Effector memory CD4-positive, alpha-beta T cell (primary cell): ENCODE data around the gene MRPS15.

Experiments used
- DNase-seq, 3 donors: peaks; one replicate each; pipeline ENCODE4 v3.0.0-alpha.2; 2020
- H3K27ac ChIP-seq: 2 replicates; pipeline ENCODE4 v1.7.0; 2013; ENCODE audit warnings: mild to moderate bottlenecking, low read length, moderate library complexity; ENCODE audit not compliant: insufficient read depth, poor library complexity, severe bottlenecking
- H3K27me3 ChIP-seq: replicated peaks from 2 replicates; pipeline ENCODE4 v1.7.0; 2013; ENCODE audit warnings: mild to moderate bottlenecking, low read length; ENCODE audit not compliant: insufficient read depth, control insufficient read depth, poor library complexity, severe bottlenecking
- H3K36me3 ChIP-seq: 2 replicates; pipeline ENCODE4 v1.7.0; 2013; ENCODE audit warnings: mild to moderate bottlenecking, low read length, moderate library complexity; ENCODE audit not compliant: control insufficient read depth, insufficient read depth
- H3K4me1 ChIP-seq: 2 replicates; pipeline ENCODE4 v1.7.0; 2013; ENCODE audit warnings: low read length, mild to moderate bottlenecking; ENCODE audit not compliant: control insufficient read depth, insufficient read depth, poor library complexity, severe bottlenecking
- H3K4me3 ChIP-seq: 2 replicates; pipeline ENCODE4 v1.7.0; 2013; ENCODE audit warnings: low read length, low read depth, mild to moderate bottlenecking; ENCODE audit not compliant: insufficient read depth, poor library complexity, severe bottlenecking
- H3K9me3 ChIP-seq: 2 replicates; pipeline ENCODE4 v1.7.0; 2013; ENCODE audit warnings: mild to moderate bottlenecking, low read length, moderate library complexity; ENCODE audit not compliant: control insufficient read depth

MRPS15 gene

GRCh38 chr1:36436821-36437220 is 27.4 kb downstream of the MRPS15 start:
- no peaks in the 10 kb centered on the region for H3K36me3 ChIP-seq
- H3K9me3 ChIP-seq = no peaks in the 10 kb centered on the region
- no peak overlapping the region for H3K27ac ChIP-seq
- H3K4me3 ChIP-seq = no peak overlapping the region
- no peaks in the 10 kb centered on the region for H3K4me1 ChIP-seq
- DNase-seq = no peak
- H3K27me3 ChIP-seq = no peaks in the 10 kb centered on the region

- Histone ChIP-seq H3K9me3 (no peaks in the 10 kb centered on the region), H3K27me3 (no peaks in the 10 kb centered on the region), H3K4me1 (no peaks in the 10 kb centered on the region), H3K4me3 (no peak overlapping the region), H3K27ac (no peak overlapping the region), H3K36me3 (no peaks in the 10 kb centered on the region)
- no peak for DNase-seq
Measured at GRCh38 chr1:36433102-36433501, 31.1 kb downstream of the MRPS15 start.

GRCh38 chr1:36432616-36433015 is 31.6 kb downstream of the MRPS15 start:
- Histone ChIP-seq H3K4me1 (no peaks in the 10 kb centered on the region), H3K9me3 (no peaks in the 10 kb centered on the region), H3K36me3 (no peaks in the 10 kb centered on the region), H3K27me3 (no peaks in the 10 kb centered on the region), H3K27ac (no peak overlapping the region), H3K4me3 (no peak overlapping the region)
- no peak for DNase-seq

GRCh38 chr1:36425791-36426190 is 38.4 kb downstream of the MRPS15 start:
- no peaks in the 10 kb centered on the region for H3K36me3 ChIP-seq
- H3K4me1 ChIP-seq = no peaks in the 10 kb centered on the region
- no peaks in the 10 kb centered on the region for H3K9me3 ChIP-seq
- no peak overlapping the region for H3K4me3 ChIP-seq
- H3K27me3 ChIP-seq = no peaks in the 10 kb centered on the region
- no peak for DNase-seq
- no peak overlapping the region for H3K27ac ChIP-seq

GRCh38 chr1:36421649-36422048 is 42.5 kb downstream of the MRPS15 start:
- H3K36me3 ChIP-seq = no peaks in the 10 kb centered on the region
- no peak overlapping the region for H3K4me3 ChIP-seq
- H3K9me3 ChIP-seq = no peaks in the 10 kb centered on the region
- H3K27ac ChIP-seq = no peak overlapping the region
- no peak for DNase-seq
- peaks cover 6% of the 10 kb centered on the region for H3K4me1 ChIP-seq
- no peaks in the 10 kb centered on the region for H3K27me3 ChIP-seq

GRCh38 chr1:36420836-36421317 is 43.3 kb downstream of the MRPS15 start:
- Histone ChIP-seq H3K27me3 (no peaks in the 10 kb centered on the region), H3K36me3 (no peaks in the 10 kb centered on the region), H3K4me3 (no peak overlapping the region), H3K9me3 (no peaks in the 10 kb centered on the region), H3K4me1 (peaks cover 6% of the 10 kb centered on the region), H3K27ac (peak overlapping the region; percentile 34)
- DNase-seq = peak; percentile 75 to 82 (median 76)

- no peak for DNase-seq
- H3K4me3 ChIP-seq = no peak overlapping the region
- H3K4me1 ChIP-seq = peaks cover 6% of the 10 kb centered on the region
- peak overlapping the region; percentile 34 for H3K27ac ChIP-seq
- no peaks in the 10 kb centered on the region for H3K36me3 ChIP-seq
- no peaks in the 10 kb centered on the region for H3K9me3 ChIP-seq
- H3K27me3 ChIP-seq = no peaks in the 10 kb centered on the region
Measured at GRCh38 chr1:36420409-36420808, 43.8 kb downstream of the MRPS15 start.

GRCh38 chr1:36419569-36419968 is 44.6 kb downstream of the MRPS15 start:
- no peak overlapping the region for H3K27ac ChIP-seq
- DNase-seq = no peak
- H3K36me3 ChIP-seq = no peaks in the 10 kb centered on the region
- peaks cover 6% of the 10 kb centered on the region for H3K4me1 ChIP-seq
- no peak overlapping the region for H3K4me3 ChIP-seq
- no peaks in the 10 kb centered on the region for H3K27me3 ChIP-seq
- H3K9me3 ChIP-seq = no peaks in the 10 kb centered on the region

GRCh38 chr1:36419140-36419539 is 45.0 kb downstream of the MRPS15 start:
- no peaks in the 10 kb centered on the region for H3K36me3 ChIP-seq
- no peak overlapping the region for H3K27ac ChIP-seq
- no peaks in the 10 kb centered on the region for H3K27me3 ChIP-seq
- H3K4me3 ChIP-seq = no peak overlapping the region
- DNase-seq = no peak
- H3K4me1 ChIP-seq = peaks cover 6% of the 10 kb centered on the region
- no peaks in the 10 kb centered on the region for H3K9me3 ChIP-seq

- peaks cover 6% of the 10 kb centered on the region for H3K4me1 ChIP-seq
- H3K27me3 ChIP-seq = no peaks in the 10 kb centered on the region
- DNase-seq = no peak
- no peak overlapping the region for H3K27ac ChIP-seq
- H3K36me3 ChIP-seq = no peaks in the 10 kb centered on the region
- H3K9me3 ChIP-seq = no peaks in the 10 kb centered on the region
- no peak overlapping the region for H3K4me3 ChIP-seq
Measured at GRCh38 chr1:36417931-36418330, 46.3 kb downstream of the MRPS15 start.
